Caco-2 (cell line): ENCODE measurements around the gene GRK5. TPM values are rescaled to one million over a fixed set of nuclear protein-coding genes. Genes with fewer than 3 reads are reported as not detected.
"Not testable (repeated sequence)": the region's sequence is repeated elsewhere in the genome, so short reads cannot be mapped to it uniquely, and the experiment has no call there.

Experiments used
- BruUV-seq: library from RNA; stranded (reverse); fragments of 400-500 nt; replicated peaks from 2 replicates; lab custom pipeline; 2021; lab: Mats Ljungman, UMichigan
- CTCF ChIA-PET: fragments of 300-600 bp; sonication (Branson Sonifier 250); formaldehyde crosslinking; loops from one replicate; lab custom pipeline; 2022; ENCODE audit warnings: antibody characterized with exemption; lab: Charles Lee
- POLR2A ChIA-PET: fragments of 300-600 bp; sonication (Branson Sonifier 250); formaldehyde crosslinking; loops from one replicate; lab custom pipeline; 2022; ENCODE audit warnings: antibody characterized with exemption; lab: Charles Lee
- DNase-seq, 2 experiments: peaks; one replicate each; pipeline versions ENCODE4 v3.0.0 to v3.0.0-alpha.2; 2020 to 2022
- H3K27me3 ChIP-seq: replicated peaks from 2 replicates; pipeline ENCODE4 v1.6.0; 2011; ENCODE audit warnings: low read length; ENCODE audit not compliant: control insufficient read depth, insufficient read depth
- H3K36me3 ChIP-seq: 2 replicates; pipeline ENCODE4 v1.5.1; 2011; ENCODE audit warnings: low read length; ENCODE audit not compliant: control insufficient read depth, insufficient read depth
- H3K4me1 ChIP-seq: fragments of 250-450 bp; sonication (Bioruptor Pico); 2 replicates; pipeline ENCODE4 v1.5.1; 2020; ENCODE audit warnings: mild to moderate bottlenecking
- H3K4me3 ChIP-seq: 2 replicates; pipeline ENCODE4 v1.5.1; 2011; ENCODE audit warnings: low read depth, mild to moderate bottlenecking, control low read depth, low read length
- H3K9me3 ChIP-seq: fragments of 250-450 bp; sonication (Bioruptor Pico); 2 replicates; pipeline ENCODE4 v1.5.1; 2020; ENCODE audit warnings: mild to moderate bottlenecking, moderate library complexity
- H3K27ac Mint-ChIP-seq: one replicate; pipeline ENCODE4 v1.8.0; 2022; ENCODE audit warnings: mixed read lengths; ENCODE audit not compliant: unreplicated experiment
- H3K27me3 Mint-ChIP-seq: one replicate; pipeline ENCODE4 v1.8.0; 2022; ENCODE audit warnings: mixed read lengths; ENCODE audit not compliant: insufficient read depth, unreplicated experiment
- H3K36me3 Mint-ChIP-seq: one replicate; pipeline ENCODE4 v1.8.0; 2022; ENCODE audit warnings: mild to moderate bottlenecking, mixed read lengths; ENCODE audit not compliant: insufficient read depth, unreplicated experiment
- H3K4me1 Mint-ChIP-seq: one replicate; pipeline ENCODE4 v1.8.0; 2022; ENCODE audit warnings: low read depth, mixed read lengths; ENCODE audit not compliant: unreplicated experiment
- H3K4me3 Mint-ChIP-seq: one replicate; pipeline ENCODE4 v1.8.0; 2022; ENCODE audit warnings: mild to moderate bottlenecking, moderate library complexity, mixed read lengths; ENCODE audit not compliant: unreplicated experiment
- H3K9me3 Mint-ChIP-seq: one replicate; pipeline ENCODE4 v1.8.0; 2022; ENCODE audit warnings: mixed read lengths; ENCODE audit not compliant: unreplicated experiment
- intact Hi-C: fragments of 100-400 bp; cut with micrococcal nuclease; formaldehyde crosslinking; loops from one replicate; pipeline ENCODE4 v1.10.0; 2022; ENCODE audit not compliant: unreplicated experiment
- total RNA-seq: library from RNA; stranded (reverse); gene quantifications from 2 replicates; pipeline ENCODE4 v1.2.3, GENCODE V29; 2022
- TF ChIP-seq, protein P1 (sequence below), 2 experiments: fragments of 200-600 bp in 1 of 2; IDR thresholded peaks; 1 replicate in 1 of 2; 2 replicates in 1 of 2; pipeline versions ENCODE4 v1.5.1 to v1.8.0; 2011 to 2022; ENCODE audit warnings: antibody characterized with exemption in 1 of 2, control low read depth in 1 of 2, inconsistent platforms in 1 of 2, low read depth in 1 of 2, low read length in 1 of 2, mild to moderate bottlenecking in 1 of 2, moderate library complexity in 1 of 2; ENCODE audit not compliant: insufficient read depth in 1 of 2, severe bottlenecking in 1 of 2, unreplicated experiment in 1 of 2

Gene GRK5
- total RNA-seq, 1 experiment from 2014 or later = 7.7 TPM

DNA sequence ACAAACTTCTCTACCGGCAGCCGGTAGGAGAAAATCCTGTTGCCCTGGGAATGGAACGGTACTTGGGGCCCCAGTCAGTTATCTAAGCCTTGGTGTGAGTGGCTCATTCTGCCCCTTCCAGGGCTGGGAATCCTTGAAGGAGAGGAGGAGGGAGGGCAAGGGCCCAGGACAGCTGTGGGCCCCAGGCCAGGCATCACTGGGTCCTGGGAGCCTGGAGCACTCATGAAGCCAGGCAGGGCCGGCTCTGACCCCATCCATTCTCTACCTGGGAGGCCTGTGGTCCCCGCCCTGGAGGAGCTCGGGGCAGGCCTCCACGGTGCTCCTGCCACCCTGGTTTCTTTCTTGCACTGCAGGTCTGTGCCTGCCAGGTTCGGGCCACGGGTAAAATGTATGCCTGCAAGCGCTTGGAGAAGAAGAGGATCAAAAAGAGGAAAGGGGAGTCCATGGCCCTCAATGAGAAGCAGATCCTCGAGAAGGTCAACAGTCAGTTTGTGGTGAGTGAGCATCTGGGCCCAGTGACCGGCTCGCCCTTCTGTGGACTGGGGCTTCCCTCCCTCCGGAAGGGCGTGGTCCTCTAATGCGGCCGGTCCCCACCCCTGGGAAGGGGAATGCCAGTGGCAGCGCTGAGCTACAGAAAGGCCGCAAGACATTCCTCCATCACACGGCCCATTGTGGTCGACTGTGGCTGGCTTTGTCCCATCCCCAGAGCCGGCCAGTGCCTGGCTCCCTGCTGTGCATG is 223.8 kb downstream of the GRK5 start:
- intact Hi-C loops = no loop called here
- ChIA-PET POLR2A (no interaction called here), CTCF (no interaction called here)

DNA sequence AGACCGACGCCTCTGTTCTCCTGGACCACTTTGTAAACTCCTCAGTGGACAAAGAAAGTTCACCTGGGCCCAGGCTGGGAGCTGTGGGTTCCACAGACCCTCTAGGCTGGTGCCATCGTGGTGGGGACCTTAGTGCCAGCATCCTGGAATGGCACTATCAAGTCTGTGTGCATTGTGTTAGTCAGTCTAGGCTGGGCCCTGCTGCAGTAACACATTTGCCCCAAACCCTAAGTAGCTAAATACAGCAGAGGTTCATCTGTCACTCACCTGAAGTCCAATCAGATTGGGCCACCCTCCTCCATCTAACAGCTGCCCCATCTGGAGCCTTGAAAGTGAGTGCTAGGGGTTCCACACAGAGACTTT is 224.4 kb downstream of the GRK5 start:
- BruUV-seq = no TSS peak
- Histone ChIP-seq H3K27me3 (no peaks in the 10 kb centered on the region), H3K4me3 (no peak overlapping the region), H3K36me3 (no peaks in the 10 kb centered on the region; the same call in 1 of the 2 replicates), H3K4me1 (no peaks in the 10 kb centered on the region), H3K9me3 (0 out of 2 replicates have a peak, but pooled peaks cover 8% of the 10 kb centered on the region)
- Mint-ChIP-seq H3K4me1 (no peaks in the 10 kb centered on the region), H3K4me3 (no peak overlapping the region), H3K27ac (no peak overlapping the region), H3K36me3 (no peaks in the 10 kb centered on the region), H3K27me3 (no peaks in the 10 kb centered on the region), H3K9me3 (peaks cover 23% of the 10 kb centered on the region)
- CTCF ChIA-PET = no interaction called here
- TF ChIP-seq, protein P1, sequence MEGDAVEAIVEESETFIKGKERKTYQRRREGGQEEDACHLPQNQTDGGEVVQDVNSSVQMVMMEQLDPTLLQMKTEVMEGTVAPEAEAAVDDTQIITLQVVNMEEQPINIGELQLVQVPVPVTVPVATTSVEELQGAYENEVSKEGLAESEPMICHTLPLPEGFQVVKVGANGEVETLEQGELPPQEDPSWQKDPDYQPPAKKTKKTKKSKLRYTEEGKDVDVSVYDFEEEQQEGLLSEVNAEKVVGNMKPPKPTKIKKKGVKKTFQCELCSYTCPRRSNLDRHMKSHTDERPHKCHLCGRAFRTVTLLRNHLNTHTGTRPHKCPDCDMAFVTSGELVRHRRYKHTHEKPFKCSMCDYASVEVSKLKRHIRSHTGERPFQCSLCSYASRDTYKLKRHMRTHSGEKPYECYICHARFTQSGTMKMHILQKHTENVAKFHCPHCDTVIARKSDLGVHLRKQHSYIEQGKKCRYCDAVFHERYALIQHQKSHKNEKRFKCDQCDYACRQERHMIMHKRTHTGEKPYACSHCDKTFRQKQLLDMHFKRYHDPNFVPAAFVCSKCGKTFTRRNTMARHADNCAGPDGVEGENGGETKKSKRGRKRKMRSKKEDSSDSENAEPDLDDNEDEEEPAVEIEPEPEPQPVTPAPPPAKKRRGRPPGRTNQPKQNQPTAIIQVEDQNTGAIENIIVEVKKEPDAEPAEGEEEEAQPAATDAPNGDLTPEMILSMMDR (IDR thresholded peaks at IDR 0.05; ENCODE audit: insufficient read depth in 1 of 2, low read depth in 1 of 2, low read length in 1 of 2, severe bottlenecking in 1 of 2, unreplicated experiment in 1 of 2) = no peak
- DNase-seq = no peak
- POLR2A ChIA-PET = no interaction called here
- intact Hi-C loops = no loop called here

More for the DNA sequence above, 223.8 kb downstream of the GRK5 start:
- Mint-ChIP-seq H3K36me3 (no peaks in the 10 kb centered on the region), H3K9me3 (peaks cover 23% of the 10 kb centered on the region), H3K27me3 (no peaks in the 10 kb centered on the region), H3K4me1 (no peaks in the 10 kb centered on the region), H3K27ac (no peak overlapping the region), H3K4me3 (no peak overlapping the region)
- Histone ChIP-seq H3K9me3 (0 out of 2 replicates have a peak, but pooled peaks cover 8% of the 10 kb centered on the region), H3K4me3 (no peak overlapping the region), H3K27me3 (no peaks in the 10 kb centered on the region), H3K36me3 (no peaks in the 10 kb centered on the region; the same call in 1 of the 2 replicates), H3K4me1 (no peaks in the 10 kb centered on the region)
- TF ChIP-seq, protein P1 (IDR thresholded peaks at IDR 0.05; ENCODE audit: insufficient read depth in 1 of 2, low read depth in 1 of 2, low read length in 1 of 2, severe bottlenecking in 1 of 2, unreplicated experiment in 1 of 2) = no peak
- DNase-seq = no peak
- BruUV-seq = no TSS peak

DNA sequence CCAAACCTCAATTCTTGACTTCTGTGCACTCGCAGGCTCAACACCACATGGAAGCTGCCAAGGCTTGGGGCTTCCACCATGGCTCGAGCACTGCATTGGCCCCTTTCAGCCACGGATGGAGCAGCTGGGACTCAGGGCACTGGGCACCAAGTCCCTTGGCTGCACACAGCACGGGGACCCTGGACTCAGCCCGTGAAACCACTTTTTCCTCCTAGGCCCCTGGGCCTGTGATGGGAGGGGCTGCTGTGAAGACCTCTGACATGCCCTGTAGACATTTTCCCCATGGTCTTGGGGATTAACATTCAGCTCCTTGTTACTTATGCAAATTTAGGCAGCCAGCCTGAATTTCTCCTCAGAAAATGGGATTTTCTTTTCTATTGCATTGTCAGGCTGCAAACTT is 227.6 kb downstream of the GRK5 start:
- POLR2A ChIA-PET, H3K4me3 ChIP-seq, H3K36me3 Mint-ChIP-seq: not testable (repeated sequence)

More for the DNA sequence above, 227.6 kb downstream of the GRK5 start:
- H3K4me1 ChIP-seq, CTCF ChIA-PET, H3K36me3 ChIP-seq, H3K9me3 ChIP-seq, intact Hi-C loops, H3K4me1 Mint-ChIP-seq, H3K27ac Mint-ChIP-seq, H3K27me3 Mint-ChIP-seq, DNase-seq, H3K27me3 ChIP-seq, H3K4me3 Mint-ChIP-seq, BruUV-seq: not testable (repeated sequence)
- peaks cover 23% of the 10 kb centered on the region for H3K9me3 Mint-ChIP-seq
